ENCODE data around the gene TMTC1.

Gene TMTC1

GRCh38 chr12:29578070-29578469 lies 205.7 kb downstream of the TMTC1 start:
- Histone ChIP-seq H3K9ac (ENCODE audit: low read depth, low read length) (no peak overlapping the region), H3K4me3 (ENCODE audit: low read length) (no peak overlapping the region), H3K4me1 (ENCODE audit: insufficient read depth, low read length) (no peaks in the 10 kb centered on the region; the same call in 1 of the 2 replicates), H3K27me3 (ENCODE audit: insufficient read depth, low read length) (no peaks in the 10 kb centered on the region), H3K27ac (ENCODE audit: low read length) (no peak overlapping the region), H3K9me3 (ENCODE audit: insufficient read depth, low read depth, low read length) (no peaks in the 10 kb centered on the region), H3K36me3 (ENCODE audit: insufficient read depth, low read depth, low read length) (0 out of 2 replicates have a peak, but pooled peaks cover 3% of the 10 kb centered on the region)

DNA sequence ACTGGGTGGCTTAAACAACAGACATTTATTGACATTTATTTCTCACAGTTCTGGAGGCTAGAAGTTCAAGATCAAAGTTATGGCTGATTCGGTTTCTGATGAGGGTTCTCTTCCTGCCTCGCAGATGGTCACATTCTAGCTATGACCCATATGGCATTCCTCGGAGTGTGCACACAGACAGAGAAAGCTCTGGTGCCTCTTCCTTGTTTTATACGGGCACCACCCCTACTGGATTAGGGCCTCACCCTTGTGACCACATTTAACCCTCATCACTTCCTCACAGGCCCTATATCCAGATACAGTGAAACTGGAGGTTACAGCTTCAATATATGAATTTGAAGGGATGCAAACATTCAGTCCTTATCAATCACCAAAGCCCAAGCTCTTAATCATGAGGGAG lies 209.2 kb downstream of the TMTC1 start:
- no peaks in the 10 kb centered on the region for H3K9me3 ChIP-seq (ENCODE audit: insufficient read depth, low read depth, low read length)
- no peaks in the 10 kb centered on the region; the same call in 1 of the 2 replicates for H3K4me1 ChIP-seq (ENCODE audit: insufficient read depth, low read length)

GRCh38 chr12:29572938-29573337 lies 210.8 kb downstream of the TMTC1 start:
- Histone ChIP-seq H3K27ac (ENCODE audit: low read length) (no peak overlapping the region), H3K4me1 (ENCODE audit: insufficient read depth, low read length) (no peaks in the 10 kb centered on the region; the same call in 1 of the 2 replicates), H3K36me3 (ENCODE audit: insufficient read depth, low read depth, low read length) (no peaks in the 10 kb centered on the region), H3K4me3 (ENCODE audit: low read length) (no peak overlapping the region), H3K9me3 (ENCODE audit: insufficient read depth, low read depth, low read length) (no peaks in the 10 kb centered on the region), H3K9ac (ENCODE audit: low read depth, low read length) (no peak overlapping the region), H3K27me3 (ENCODE audit: insufficient read depth, low read length) (no peaks in the 10 kb centered on the region)

More for the DNA sequence above, 209.2 kb downstream of the TMTC1 start:
- Histone ChIP-seq H3K4me3 (ENCODE audit: low read length) (no peak overlapping the region), H3K9ac (ENCODE audit: low read depth, low read length) (no peak overlapping the region), H3K27me3 (ENCODE audit: insufficient read depth, low read length) (no peaks in the 10 kb centered on the region), H3K27ac (ENCODE audit: low read length) (no peak overlapping the region), H3K36me3 (ENCODE audit: insufficient read depth, low read depth, low read length) (0 out of 2 replicates have a peak, but pooled peaks cover under 1% of the 10 kb centered on the region)

GRCh38 chr12:29572464-29572863 lies 211.3 kb downstream of the TMTC1 start:
- Histone ChIP-seq H3K4me1 (ENCODE audit: insufficient read depth, low read length) (no peaks in the 10 kb centered on the region; the same call in 1 of the 2 replicates), H3K9me3 (ENCODE audit: insufficient read depth, low read depth, low read length) (no peaks in the 10 kb centered on the region), H3K4me3 (ENCODE audit: low read length) (no peak overlapping the region), H3K36me3 (ENCODE audit: insufficient read depth, low read depth, low read length) (no peaks in the 10 kb centered on the region), H3K27me3 (ENCODE audit: insufficient read depth, low read length) (no peaks in the 10 kb centered on the region), H3K9ac (ENCODE audit: low read depth, low read length) (no peak overlapping the region), H3K27ac (ENCODE audit: low read length) (no peak overlapping the region)

DNA sequence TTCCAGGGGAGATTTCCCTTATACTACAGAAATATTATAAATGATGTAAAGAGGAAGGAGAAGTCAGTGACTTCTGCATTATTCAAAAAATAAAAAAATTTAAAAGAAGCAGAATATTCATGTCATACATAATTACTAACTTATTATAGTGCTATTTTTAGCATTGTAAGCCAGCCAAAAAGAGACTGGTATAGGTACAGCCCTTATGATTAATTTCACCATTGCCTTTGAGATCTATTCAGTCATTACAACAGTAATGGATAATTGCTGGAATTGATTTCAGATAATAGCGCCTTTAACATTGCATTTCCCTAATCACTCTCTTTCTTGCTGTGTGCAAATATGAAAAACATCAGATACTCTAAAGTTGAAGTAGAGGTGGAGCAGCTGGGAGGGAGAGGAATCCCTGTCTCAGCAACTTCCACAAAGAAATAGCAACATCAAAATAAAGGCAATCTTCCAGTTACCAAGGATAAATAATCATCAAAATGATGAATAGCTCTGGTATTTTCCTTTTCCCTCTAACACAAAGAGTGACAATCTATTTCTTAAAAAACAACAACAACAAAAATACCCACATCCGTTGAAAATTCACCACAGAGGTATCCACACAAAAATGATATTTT lies 214.5 kb downstream of the TMTC1 start:
- Histone ChIP-seq H3K9me3 (ENCODE audit: insufficient read depth, low read depth, low read length) (no peaks in the 10 kb centered on the region), H3K27me3 (ENCODE audit: insufficient read depth, low read length) (no peaks in the 10 kb centered on the region), H3K36me3 (ENCODE audit: insufficient read depth, low read depth, low read length) (no peaks in the 10 kb centered on the region)

GRCh38 chr12:29566441-29566840 lies 217.3 kb downstream of the TMTC1 start:
- H3K36me3 ChIP-seq (ENCODE audit: insufficient read depth, low read depth, low read length) = no peaks in the 10 kb centered on the region
- H3K9ac ChIP-seq (ENCODE audit: low read depth, low read length) = no peak overlapping the region
- no peaks in the 10 kb centered on the region for H3K9me3 ChIP-seq (ENCODE audit: insufficient read depth, low read depth, low read length)
- H3K4me3 ChIP-seq (ENCODE audit: low read length) = no peak overlapping the region
- peaks cover 4% of the 10 kb centered on the region; the same call in 1 of the 2 replicates for H3K4me1 ChIP-seq (ENCODE audit: insufficient read depth, low read length)
- no peaks in the 10 kb centered on the region for H3K27me3 ChIP-seq (ENCODE audit: insufficient read depth, low read length)
- no peak overlapping the region for H3K27ac ChIP-seq (ENCODE audit: low read length)

More for the DNA sequence above, 214.5 kb downstream of the TMTC1 start:
- Histone ChIP-seq H3K4me1 (ENCODE audit: insufficient read depth, low read length) (no peaks in the 10 kb centered on the region; the same call in 1 of the 2 replicates), H3K4me3 (ENCODE audit: low read length) (no peak overlapping the region), H3K27ac (ENCODE audit: low read length) (no peak overlapping the region), H3K9ac (ENCODE audit: low read depth, low read length) (no peak overlapping the region)

DNA sequence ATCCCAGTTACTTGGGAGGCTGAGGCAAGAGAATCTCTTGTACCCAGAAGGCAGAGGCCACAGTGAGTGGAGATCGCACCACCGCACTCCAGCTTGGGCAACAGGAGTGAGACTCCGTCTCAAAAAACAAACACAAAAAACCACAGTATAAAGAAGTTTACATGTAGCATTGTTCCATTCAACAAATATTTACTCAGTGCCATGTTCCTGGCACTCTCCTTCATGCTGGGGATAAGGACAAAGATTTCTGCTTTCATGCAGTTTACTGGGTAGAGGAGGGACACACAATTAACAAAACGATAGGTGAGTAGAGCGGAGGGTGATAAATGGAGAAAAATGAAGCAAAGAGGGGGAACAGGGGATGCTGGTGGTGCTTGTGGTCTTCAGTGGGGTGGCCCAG lies 218.0 kb downstream of the TMTC1 start:
- H3K36me3 ChIP-seq (ENCODE audit: insufficient read depth, low read depth, low read length) = no peaks in the 10 kb centered on the region
- no peak overlapping the region for H3K27ac ChIP-seq (ENCODE audit: low read length)
- H3K4me3 ChIP-seq (ENCODE audit: low read length) = no peak overlapping the region
- no peaks in the 10 kb centered on the region for H3K27me3 ChIP-seq (ENCODE audit: insufficient read depth, low read length)
- H3K4me1 ChIP-seq (ENCODE audit: insufficient read depth, low read length) = peaks cover 4% of the 10 kb centered on the region; the same call in 1 of the 2 replicates
- H3K9ac ChIP-seq (ENCODE audit: low read depth, low read length) = no peak overlapping the region
- no peaks in the 10 kb centered on the region for H3K9me3 ChIP-seq (ENCODE audit: insufficient read depth, low read depth, low read length)

DNA sequence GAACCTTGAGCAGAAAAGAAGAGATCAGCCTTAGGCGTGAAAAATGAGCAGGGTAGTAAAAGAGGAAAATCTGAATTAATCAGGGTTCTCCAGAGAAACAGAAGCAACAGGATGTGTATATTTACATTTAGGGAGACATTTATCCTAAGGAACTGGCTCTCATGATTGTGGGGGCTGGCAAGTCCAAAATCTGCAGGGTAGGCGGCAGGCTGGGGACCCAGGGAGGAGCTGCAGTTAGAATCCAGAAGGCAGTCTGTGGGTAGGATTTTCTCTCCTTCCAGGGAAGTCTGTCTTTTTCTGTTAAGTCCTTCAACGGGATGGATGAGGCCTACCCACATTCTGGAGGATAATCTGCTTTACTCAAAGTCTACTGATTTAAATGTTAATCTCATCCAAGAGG lies 218.8 kb downstream of the TMTC1 start:
- H3K9ac ChIP-seq (ENCODE audit: low read depth, low read length) = no peak overlapping the region
- no peaks in the 10 kb centered on the region for H3K27me3 ChIP-seq (ENCODE audit: insufficient read depth, low read length)
- no peak overlapping the region for H3K4me3 ChIP-seq (ENCODE audit: low read length)
- H3K4me1 ChIP-seq (ENCODE audit: insufficient read depth, low read length) = peaks cover 4% of the 10 kb centered on the region; the same call in 1 of the 2 replicates
- H3K9me3 ChIP-seq (ENCODE audit: insufficient read depth, low read depth, low read length) = no peaks in the 10 kb centered on the region
- H3K27ac ChIP-seq (ENCODE audit: low read length) = no peak overlapping the region
- no peaks in the 10 kb centered on the region for H3K36me3 ChIP-seq (ENCODE audit: insufficient read depth, low read depth, low read length)

DNA sequence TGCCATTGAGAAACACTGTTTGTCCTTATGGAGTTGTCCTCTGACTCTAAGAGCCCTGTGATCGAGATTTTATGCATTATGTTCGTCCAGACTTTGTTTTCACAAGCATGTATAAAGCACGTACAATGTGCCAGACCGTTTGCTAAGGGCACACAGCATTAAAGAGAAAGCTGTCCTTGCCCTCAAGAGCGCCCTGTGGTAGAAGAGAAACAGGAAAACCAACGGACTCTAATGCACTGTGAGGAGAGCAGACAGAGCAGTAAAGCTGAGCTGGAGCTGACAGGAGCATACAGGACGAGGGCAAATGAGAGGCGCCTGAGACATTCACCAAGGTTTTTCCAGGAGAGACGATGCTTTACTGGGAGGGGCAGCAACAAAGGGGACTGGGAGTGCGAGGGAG lies 220.1 kb downstream of the TMTC1 start:
- H3K27ac ChIP-seq (ENCODE audit: low read length) = no peak overlapping the region
- H3K9ac ChIP-seq (ENCODE audit: low read depth, low read length) = no peak overlapping the region
- H3K4me3 ChIP-seq (ENCODE audit: low read length) = no peak overlapping the region

GRCh38 chr12:29563071-29563470 lies 220.7 kb downstream of the TMTC1 start:
- Histone ChIP-seq H3K4me3 (ENCODE audit: low read length) (no peak overlapping the region), H3K36me3 (ENCODE audit: insufficient read depth, low read depth, low read length) (no peaks in the 10 kb centered on the region), H3K9ac (ENCODE audit: low read depth, low read length) (no peak overlapping the region), H3K27ac (ENCODE audit: low read length) (no peak overlapping the region), H3K4me1 (ENCODE audit: insufficient read depth, low read length) (peaks cover 10% of the 10 kb centered on the region; the same call in 1 of the 2 replicates), H3K27me3 (ENCODE audit: insufficient read depth, low read length) (no peaks in the 10 kb centered on the region), H3K9me3 (ENCODE audit: insufficient read depth, low read depth, low read length) (no peaks in the 10 kb centered on the region)

More for the DNA sequence above, 220.1 kb downstream of the TMTC1 start:
- Histone ChIP-seq H3K4me1 (ENCODE audit: insufficient read depth, low read length) (peaks cover 10% of the 10 kb centered on the region; the same call in 1 of the 2 replicates), H3K27me3 (ENCODE audit: insufficient read depth, low read length) (no peaks in the 10 kb centered on the region), H3K9me3 (ENCODE audit: insufficient read depth, low read depth, low read length) (no peaks in the 10 kb centered on the region), H3K36me3 (ENCODE audit: insufficient read depth, low read depth, low read length) (no peaks in the 10 kb centered on the region)

DNA sequence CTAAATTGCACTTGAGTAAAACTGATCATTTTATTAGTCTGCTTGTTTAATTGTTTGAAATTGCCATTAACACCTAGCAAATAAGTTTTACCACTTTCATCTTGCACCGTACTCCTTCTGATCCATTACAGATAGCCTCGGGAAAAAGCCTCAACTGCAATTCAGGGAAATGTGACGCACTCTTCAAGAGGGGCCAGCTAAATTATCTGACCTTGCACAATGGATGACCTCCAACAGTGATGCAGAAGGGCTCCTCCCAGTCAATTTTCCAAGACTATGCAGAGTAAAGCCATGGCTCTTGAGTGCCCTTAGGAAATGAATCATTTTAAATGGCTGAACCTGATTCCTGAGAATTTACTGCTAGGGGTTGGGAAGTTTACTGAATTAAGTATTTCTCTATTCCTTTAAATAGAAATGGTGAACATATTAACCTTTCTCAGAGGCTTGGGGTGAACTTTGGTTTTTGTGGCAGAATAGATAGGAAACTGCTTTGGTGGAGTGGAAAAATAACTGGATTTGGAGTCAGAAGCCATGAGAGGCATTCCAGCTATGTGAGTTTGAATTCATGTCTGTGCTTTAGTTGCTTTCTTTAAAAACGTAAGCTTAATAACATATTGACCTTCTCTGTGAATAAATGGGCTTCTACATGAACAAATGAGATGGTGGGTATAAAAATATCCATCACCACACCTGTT lies 221.5 kb downstream of the TMTC1 start:
- Histone ChIP-seq H3K27ac (ENCODE audit: low read length) (no peak overlapping the region), H3K9me3 (ENCODE audit: insufficient read depth, low read depth, low read length) (no peaks in the 10 kb centered on the region), H3K9ac (ENCODE audit: low read depth, low read length) (no peak overlapping the region), H3K4me3 (ENCODE audit: low read length) (no peak overlapping the region), H3K27me3 (ENCODE audit: insufficient read depth, low read length) (no peaks in the 10 kb centered on the region), H3K4me1 (ENCODE audit: insufficient read depth, low read length) (peaks cover 10% of the 10 kb centered on the region; the same call in 1 of the 2 replicates), H3K36me3 (ENCODE audit: insufficient read depth, low read depth, low read length) (no peaks in the 10 kb centered on the region)

GRCh38 chr12:29561664-29562071 lies 222.1 kb downstream of the TMTC1 start:
- no peak overlapping the region for H3K4me3 ChIP-seq (ENCODE audit: low read length)
- H3K4me1 ChIP-seq (ENCODE audit: insufficient read depth, low read length) = peaks cover 10% of the 10 kb centered on the region; the same call in 1 of the 2 replicates
- H3K9ac ChIP-seq (ENCODE audit: low read depth, low read length) = no peak overlapping the region
- H3K27me3 ChIP-seq (ENCODE audit: insufficient read depth, low read length) = no peaks in the 10 kb centered on the region
- no peaks in the 10 kb centered on the region for H3K9me3 ChIP-seq (ENCODE audit: insufficient read depth, low read depth, low read length)
- no peaks in the 10 kb centered on the region for H3K36me3 ChIP-seq (ENCODE audit: insufficient read depth, low read depth, low read length)
- H3K27ac ChIP-seq (ENCODE audit: low read length) = no peak overlapping the region

Measured in iPS-20b (cell line).